Immature natural killer cell (primary cell): ENCODE data around the gene SLC6A13. TPM values are rescaled to one million over a fixed set of nuclear protein-coding genes. Genes with fewer than 3 reads are reported as not detected.

ENCODE experiments used
- DNase-seq, 3 donors: peaks; one replicate each; pipeline ENCODE4 v3.0.0; 2022; ENCODE audit warnings: mixed read lengths in 1 of 3
- H3K27ac Mint-ChIP-seq, 6 donors: one replicate each; pipeline ENCODE4 v1.8.0; 2020; ENCODE audit warnings: mixed read lengths in 6 of 6, mild to moderate bottlenecking in 5 of 6, inconsistent platforms in 4 of 6, moderate library complexity in 3 of 6
- H3K27me3 Mint-ChIP-seq, 3 donors: one replicate each; pipeline ENCODE4 v1.8.0; 2020 to 2021; ENCODE audit warnings: low read depth in 3 of 3, mild to moderate bottlenecking in 3 of 3, mixed read lengths in 3 of 3, moderate library complexity in 3 of 3, inconsistent platforms in 1 of 3
- H3K36me3 Mint-ChIP-seq, 3 donors: one replicate each; pipeline ENCODE4 v1.8.0; 2020; ENCODE audit warnings: mixed read lengths in 3 of 3, inconsistent platforms in 2 of 3, mild to moderate bottlenecking in 2 of 3
- H3K4me1 Mint-ChIP-seq, 2 donors: one replicate each; pipeline ENCODE4 v1.8.0; 2020; ENCODE audit warnings: inconsistent platforms in 2 of 2, mild to moderate bottlenecking in 2 of 2, mixed read lengths in 2 of 2, moderate library complexity in 1 of 2
- H3K4me3 Mint-ChIP-seq, 5 donors: one replicate each; pipeline ENCODE4 v1.8.0; 2020; ENCODE audit warnings: mild to moderate bottlenecking in 5 of 5, mixed read lengths in 5 of 5, inconsistent platforms in 3 of 5, moderate library complexity in 3 of 5
- H3K9me3 Mint-ChIP-seq, 6 donors: one replicate each; pipeline ENCODE4 v1.8.0; 2020; ENCODE audit warnings: mild to moderate bottlenecking in 6 of 6, mixed read lengths in 6 of 6, inconsistent platforms in 4 of 6, moderate library complexity in 3 of 6
- polyA plus RNA-seq, 3 donors: library from polyadenylated mRNA; unstranded; fragments of 300-500 nt; fragmentation: Illumina TruSeq; gene quantifications; one replicate each; pipeline ENCODE4 v1.2.3, GENCODE V29; 2021

SLC6A13 gene
- polyA plus RNA-seq, 3 donors from 2014 or later: 0.16 TPM; not detected in 2

DNA sequence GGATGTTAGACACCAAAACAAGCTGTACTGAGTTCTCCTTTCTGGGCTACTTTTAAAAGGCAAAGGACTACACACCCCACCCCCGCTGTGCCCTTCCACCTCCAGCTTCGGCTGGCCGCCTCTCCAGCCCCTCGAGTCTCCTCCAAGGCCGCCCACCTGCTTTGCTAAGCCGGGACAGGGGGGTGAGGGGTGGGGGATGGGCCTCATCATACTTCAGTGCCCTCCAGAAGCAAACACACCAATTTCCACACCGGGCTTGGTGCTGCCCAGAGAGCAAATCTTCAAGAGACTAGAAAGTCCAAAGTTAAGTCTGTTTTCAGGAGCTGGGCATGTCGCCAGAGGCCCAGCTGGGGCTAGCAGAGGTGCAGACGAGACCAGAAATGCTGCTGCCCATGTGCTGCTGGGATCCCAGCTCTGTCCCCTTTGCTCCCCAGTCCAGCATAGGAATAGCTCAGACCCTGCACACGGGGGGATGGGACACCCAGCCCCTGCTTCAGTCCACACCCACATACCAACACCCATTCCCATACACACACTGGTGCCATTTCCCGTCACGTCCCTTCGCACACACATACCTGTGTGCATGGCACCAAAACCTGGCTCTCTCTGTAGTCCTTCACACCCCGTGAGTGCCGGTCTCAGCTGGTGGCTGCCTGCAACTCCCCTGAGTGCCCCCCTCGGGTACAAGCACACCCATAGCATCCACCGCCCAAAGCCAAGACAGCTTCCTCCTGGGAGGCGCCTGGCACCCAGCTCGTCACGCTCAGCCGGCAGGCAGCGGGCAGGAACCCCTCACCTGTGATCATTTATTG is 49.7 kb downstream of the SLC6A13 start:
- peaks cover 0 to 2% of the 10 kb centered on the region in 2 donors for H3K4me1 Mint-ChIP-seq
- peaks cover 11 to 16% (median 13%) of the 10 kb centered on the region in 3 donors for H3K27me3 Mint-ChIP-seq
- no peaks in the 10 kb centered on the region for H3K36me3 Mint-ChIP-seq
- H3K27ac Mint-ChIP-seq: no peak overlapping the region
- no peak overlapping the region for H3K4me3 Mint-ChIP-seq
- no peaks in the 10 kb centered on the region for H3K9me3 Mint-ChIP-seq
- no peak for DNase-seq

DNA sequence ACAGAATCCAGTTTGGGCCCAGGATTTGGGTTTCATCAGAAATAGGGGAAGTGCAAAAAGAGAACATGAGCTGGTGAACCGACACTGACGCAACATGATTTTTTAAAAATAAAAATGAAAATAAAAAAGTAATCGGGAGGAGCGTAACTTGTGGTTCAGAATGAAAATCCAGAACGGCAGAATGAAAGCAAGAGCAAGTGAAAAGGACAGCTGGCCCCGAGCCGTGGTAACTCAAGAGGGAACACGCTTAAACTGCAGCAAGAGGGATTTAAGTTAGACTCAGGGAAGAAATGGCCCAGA is 50.3 kb downstream of the SLC6A13 start:
- no peaks in the 10 kb centered on the region for H3K9me3 Mint-ChIP-seq
- H3K4me1 Mint-ChIP-seq: peaks cover 0 to 2% of the 10 kb centered on the region in 2 donors
- H3K27me3 Mint-ChIP-seq: peaks cover 11 to 16% (median 13%) of the 10 kb centered on the region in 3 donors
- H3K4me3 Mint-ChIP-seq: peak overlapping the region in 1 of 5 donors; percentile 11
- DNase-seq: no peak
- no peak overlapping the region for H3K27ac Mint-ChIP-seq
- H3K36me3 Mint-ChIP-seq: no peaks in the 10 kb centered on the region

DNA sequence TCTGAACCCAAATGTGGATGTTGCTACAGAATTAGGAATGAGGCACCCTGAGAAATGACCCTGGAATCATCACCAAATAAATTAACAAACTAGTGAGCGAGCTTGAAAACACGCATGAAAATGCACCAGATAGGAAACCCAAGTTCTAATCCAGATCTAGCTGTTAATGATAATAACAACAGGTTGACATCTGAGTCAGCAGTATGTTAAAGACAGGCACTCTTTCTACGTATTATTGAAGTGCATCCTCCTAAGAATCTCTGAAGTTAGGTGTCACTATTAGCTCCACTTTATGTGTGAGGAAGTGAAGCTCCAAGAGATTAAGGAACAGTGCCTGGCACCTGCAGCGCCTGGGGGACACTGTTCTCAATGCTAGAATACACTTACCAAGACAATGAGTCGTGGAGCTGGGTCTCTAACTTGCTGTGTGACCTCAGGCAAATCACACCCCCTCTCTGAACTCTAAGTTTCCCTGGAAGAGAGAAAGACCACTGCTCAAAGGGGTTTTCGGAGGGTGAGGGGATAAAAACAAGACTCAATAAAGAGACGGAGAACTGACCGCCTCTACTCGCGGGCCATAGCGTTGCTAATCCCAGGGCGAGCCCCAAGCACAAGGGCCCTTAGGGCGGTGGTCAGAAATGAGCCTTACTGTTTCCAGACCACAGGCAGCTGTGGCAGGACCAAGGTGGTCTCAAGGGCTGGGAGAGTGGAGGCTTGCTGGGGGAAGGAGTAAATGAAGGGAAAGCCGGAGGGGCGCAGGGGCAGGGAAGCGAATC is 50.8 kb downstream of the SLC6A13 start:
- Mint-ChIP-seq H3K4me1 (peaks cover 0 to 2% of the 10 kb centered on the region in 2 donors), H3K27me3 (peaks cover 11 to 16% (median 13%) of the 10 kb centered on the region in 3 donors), H3K27ac (no peak overlapping the region), H3K4me3 (peak overlapping the region in 1 of 5 donors; percentile 11), H3K36me3 (no peaks in the 10 kb centered on the region), H3K9me3 (no peaks in the 10 kb centered on the region)
- DNase-seq: no peak

DNA sequence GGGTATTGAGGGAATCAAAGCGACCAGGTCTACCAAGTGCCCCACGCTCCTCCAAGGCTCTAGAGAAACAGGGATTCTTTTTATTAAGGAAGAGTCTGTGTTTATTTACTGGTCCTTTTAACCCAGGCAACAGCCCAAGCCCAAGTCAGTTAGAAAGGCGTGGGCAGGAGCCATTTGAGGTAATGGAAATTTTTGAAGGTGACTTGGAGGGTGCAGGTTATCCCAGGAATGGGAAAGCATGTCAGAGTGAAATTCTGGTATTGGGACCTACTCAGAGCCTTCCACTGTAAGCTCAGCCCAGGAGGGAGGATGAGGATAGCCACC is 51.5 kb downstream of the SLC6A13 start:
- no peaks in the 10 kb centered on the region for H3K9me3 Mint-ChIP-seq
- peaks cover 11 to 18% (median 13%) of the 10 kb centered on the region in 3 donors for H3K27me3 Mint-ChIP-seq
- no peak overlapping the region for H3K27ac Mint-ChIP-seq
- H3K4me3 Mint-ChIP-seq: no peak overlapping the region
- no peaks in the 10 kb centered on the region for H3K36me3 Mint-ChIP-seq
- DNase-seq: no peak
- peaks cover 0 to 2% of the 10 kb centered on the region in 2 donors for H3K4me1 Mint-ChIP-seq

DNA sequence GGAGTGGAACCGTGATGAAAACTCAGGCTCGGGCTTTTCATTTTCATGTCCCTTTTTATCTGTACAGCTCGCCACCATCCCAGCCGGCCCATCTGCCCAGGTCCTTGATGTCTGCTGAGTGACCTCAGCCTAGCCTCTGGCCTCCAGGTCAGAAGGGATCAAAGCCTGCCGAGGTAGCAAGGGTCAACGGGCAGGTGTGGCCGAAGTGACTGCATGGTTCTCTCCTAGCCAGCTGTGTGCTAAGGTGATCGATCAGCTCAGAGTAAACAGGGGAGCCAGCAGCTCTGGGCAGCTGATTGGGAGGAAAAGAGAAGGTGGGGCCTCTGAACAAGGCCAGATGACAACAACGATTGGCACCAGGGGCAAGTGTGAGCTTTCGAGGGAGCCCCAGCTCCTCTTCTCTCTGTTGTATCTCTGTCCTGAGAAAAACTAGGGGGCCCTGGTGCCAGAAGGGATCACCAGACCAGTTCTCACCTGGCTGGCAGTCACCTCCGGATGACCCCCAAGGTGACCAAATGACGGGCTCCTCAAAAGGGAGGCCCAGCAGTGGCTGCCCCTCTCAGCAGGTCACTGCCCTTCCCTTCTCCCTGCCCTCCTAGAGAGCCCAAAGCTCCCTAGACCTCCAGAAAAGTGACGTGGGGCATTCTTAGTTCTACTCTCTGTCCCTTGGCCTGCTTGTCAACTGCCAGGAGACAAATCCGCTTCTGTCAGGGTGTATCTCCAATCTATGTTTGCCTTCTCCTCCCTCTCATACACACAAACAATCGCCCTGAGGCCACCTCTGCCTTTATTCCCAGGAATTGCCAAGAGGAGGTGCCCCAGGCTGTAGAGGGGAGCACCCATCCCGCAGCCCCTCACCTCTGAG is 52.1 kb downstream of the SLC6A13 start:
- H3K9me3 Mint-ChIP-seq: no peaks in the 10 kb centered on the region
- H3K27ac Mint-ChIP-seq: no peak overlapping the region
- H3K4me3 Mint-ChIP-seq: no peak overlapping the region
- no peaks in the 10 kb centered on the region for H3K36me3 Mint-ChIP-seq
- H3K4me1 Mint-ChIP-seq: peaks cover 0 to 2% of the 10 kb centered on the region in 2 donors
- no peak for DNase-seq
- peaks cover 11 to 22% (median 13%) of the 10 kb centered on the region in 3 donors for H3K27me3 Mint-ChIP-seq

DNA sequence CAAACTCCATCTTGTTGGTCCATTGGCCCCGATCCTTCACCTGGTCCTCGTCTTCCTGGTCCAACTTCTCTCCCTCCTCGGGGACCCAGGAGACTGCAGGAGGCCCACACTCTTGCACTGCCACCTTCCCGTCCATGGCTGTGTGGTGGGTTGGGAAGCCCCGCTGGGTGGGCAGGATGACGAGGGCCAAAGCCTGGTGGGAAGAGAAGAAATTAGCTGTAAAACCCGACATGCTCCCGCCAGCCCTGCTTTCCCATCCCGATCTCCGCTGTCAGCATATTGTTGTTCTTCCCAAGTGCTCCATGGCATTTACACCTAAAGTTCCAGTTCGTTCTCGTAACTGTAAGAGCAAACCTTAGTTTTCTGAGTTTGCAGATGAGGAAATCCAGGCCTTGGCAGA is 52.8 kb downstream of the SLC6A13 start:
- Mint-ChIP-seq H3K36me3 (no peaks in the 10 kb centered on the region), H3K27me3 (peaks cover 13 to 22% (median 16%) of the 10 kb centered on the region in 3 donors), H3K27ac (no peak overlapping the region), H3K4me1 (peaks cover 0 to 2% of the 10 kb centered on the region in 2 donors), H3K9me3 (no peaks in the 10 kb centered on the region), H3K4me3 (no peak overlapping the region)
- DNase-seq: no peak

DNA sequence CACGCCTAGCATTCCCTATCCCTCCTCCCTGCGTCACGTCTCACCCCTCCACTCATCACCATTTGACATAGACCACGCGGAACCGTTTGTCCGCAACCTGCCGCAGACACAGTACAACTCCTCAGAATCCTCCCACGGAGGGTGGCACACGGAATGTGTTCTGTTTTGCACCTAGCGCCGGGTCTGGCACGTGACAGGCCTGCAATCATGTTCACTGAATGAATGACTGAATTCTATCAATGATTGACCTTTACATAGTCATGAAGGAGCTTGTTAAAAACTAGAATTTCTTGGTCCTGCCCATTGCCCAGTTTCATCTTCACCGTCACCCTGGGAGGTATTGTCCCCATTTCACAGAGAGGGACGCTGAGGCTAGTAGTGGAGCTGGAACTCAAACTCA is 53.4 kb downstream of the SLC6A13 start:
- peaks cover 0 to 2% of the 10 kb centered on the region in 2 donors for H3K4me1 Mint-ChIP-seq
- no peaks in the 10 kb centered on the region for H3K9me3 Mint-ChIP-seq
- no peak overlapping the region for H3K4me3 Mint-ChIP-seq
- H3K27ac Mint-ChIP-seq: no peak overlapping the region
- H3K36me3 Mint-ChIP-seq: no peaks in the 10 kb centered on the region
- peaks cover 15 to 21% (median 17%) of the 10 kb centered on the region in 3 donors for H3K27me3 Mint-ChIP-seq
- DNase-seq: no peak

DNA sequence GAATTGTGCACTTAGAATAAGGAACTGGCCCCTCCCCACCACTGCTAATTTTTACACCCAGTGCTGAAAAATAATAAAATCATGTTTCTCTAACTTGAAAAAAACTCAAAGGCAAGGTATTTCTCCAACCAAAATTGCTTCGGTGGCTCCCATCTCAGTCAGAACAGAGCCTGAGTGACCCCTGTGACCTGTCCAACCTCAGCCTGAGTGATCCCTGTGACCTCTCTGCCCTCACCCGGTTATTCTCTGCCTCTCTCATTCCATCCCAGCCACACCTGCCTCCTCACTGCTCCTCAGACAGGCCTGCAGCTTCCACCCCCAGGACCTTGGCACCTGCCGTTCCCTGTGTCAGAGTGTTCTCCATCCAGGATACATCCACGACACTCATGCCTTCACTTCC is 53.8 kb downstream of the SLC6A13 start:
- H3K27me3 Mint-ChIP-seq: peaks cover 12 to 23% (median 17%) of the 10 kb centered on the region in 3 donors
- no peak overlapping the region for H3K27ac Mint-ChIP-seq

DNA sequence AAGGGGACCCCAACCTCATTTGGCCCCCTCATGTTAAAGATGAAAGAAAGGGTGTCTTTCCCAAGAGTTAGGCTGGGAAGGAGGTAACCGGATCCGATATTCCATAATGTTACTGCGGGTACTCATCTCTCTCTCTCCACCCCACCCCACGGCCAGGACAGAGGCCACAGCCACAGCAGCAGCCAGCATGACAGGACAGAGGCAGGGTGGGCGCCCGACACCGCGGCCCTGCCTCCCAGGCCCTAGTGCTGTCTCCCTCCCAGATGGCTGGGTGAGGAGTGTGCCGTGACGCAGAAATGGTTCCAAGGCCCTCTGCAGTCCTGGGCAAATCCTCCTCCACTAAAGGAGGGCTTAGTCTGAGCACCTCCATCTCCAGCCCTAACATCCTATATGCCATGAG is 54.8 kb downstream of the SLC6A13 start:
- Mint-ChIP-seq H3K4me1 (peaks cover 0 to under 1% of the 10 kb centered on the region in 2 donors), H3K4me3 (no peak overlapping the region), H3K27me3 (peaks cover 10 to 19% (median 11%) of the 10 kb centered on the region in 3 donors), H3K36me3 (no peaks in the 10 kb centered on the region), H3K9me3 (no peaks in the 10 kb centered on the region), H3K27ac (no peak overlapping the region)
- no peak for DNase-seq

More for the DNA sequence above, 53.8 kb downstream of the SLC6A13 start:
- no peak for DNase-seq
- Mint-ChIP-seq H3K4me3 (no peak overlapping the region), H3K36me3 (no peaks in the 10 kb centered on the region), H3K4me1 (peaks cover 0 to 2% of the 10 kb centered on the region in 2 donors), H3K9me3 (no peaks in the 10 kb centered on the region)

DNA sequence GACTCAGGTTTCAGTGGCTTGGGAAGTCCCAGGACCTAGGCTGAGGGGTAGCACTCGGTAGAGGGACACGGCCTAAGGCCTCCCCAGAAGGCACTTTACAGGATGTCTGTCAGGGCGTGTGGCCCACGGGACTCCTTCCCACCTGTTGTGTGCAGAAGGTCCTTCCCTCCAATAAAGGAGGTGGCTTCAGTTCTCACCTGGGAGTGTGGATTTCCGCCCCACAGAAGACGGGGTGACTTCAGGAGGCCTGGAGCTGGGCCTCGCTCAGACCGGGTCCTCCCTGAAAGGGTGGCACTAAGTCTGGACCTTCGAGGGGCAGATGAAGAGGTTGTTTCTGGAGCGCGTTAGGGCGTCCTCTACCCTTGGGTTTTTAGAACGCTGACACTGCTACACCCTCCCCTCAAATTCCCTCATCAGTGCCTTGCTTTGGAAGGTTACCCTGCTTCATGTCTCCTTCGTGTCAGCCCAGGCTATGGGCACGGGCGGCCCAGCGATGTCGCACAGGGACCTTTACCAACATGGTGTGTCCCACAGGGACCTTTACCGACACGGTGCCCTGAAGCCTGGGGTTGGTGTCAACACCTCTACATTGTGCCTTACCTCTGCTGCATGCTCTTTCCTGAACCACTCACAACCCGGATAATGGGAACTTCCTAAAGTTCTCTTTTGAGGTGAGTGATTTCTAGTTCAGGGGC is 55.7 kb downstream of the SLC6A13 start:
- H3K4me1 Mint-ChIP-seq: peaks cover 0 to 5% of the 10 kb centered on the region in 2 donors
- H3K4me3 Mint-ChIP-seq: no peak overlapping the region
- peaks cover 12 to 21% (median 15%) of the 10 kb centered on the region in 3 donors for H3K27me3 Mint-ChIP-seq
- H3K27ac Mint-ChIP-seq: no peak overlapping the region
- DNase-seq: no peak
- H3K9me3 Mint-ChIP-seq: no peaks in the 10 kb centered on the region
- H3K36me3 Mint-ChIP-seq: no peaks in the 10 kb centered on the region

DNA sequence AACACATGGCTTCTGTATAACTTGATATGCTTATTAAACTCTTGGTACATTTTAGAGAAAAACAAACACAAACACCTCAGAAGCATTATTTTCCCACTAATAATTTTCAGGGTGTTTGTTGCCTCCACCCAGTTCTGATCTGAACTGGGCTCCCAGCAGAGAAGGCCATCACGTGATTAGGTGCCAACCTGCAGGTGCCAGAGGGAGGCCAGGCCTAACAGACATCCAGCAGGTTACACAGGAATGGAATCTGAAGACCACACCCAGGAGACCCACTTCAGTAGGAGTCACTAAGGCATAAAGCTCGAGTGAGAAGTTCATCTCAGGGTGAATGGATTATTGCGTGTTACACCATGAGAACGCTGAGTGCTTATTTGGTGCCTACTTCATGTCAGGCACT is 57.6 kb downstream of the SLC6A13 start:
- Mint-ChIP-seq H3K36me3 (no peaks in the 10 kb centered on the region), H3K4me1 (peaks cover 0 to 5% of the 10 kb centered on the region in 2 donors), H3K27me3 (peaks cover 10 to 18% (median 17%) of the 10 kb centered on the region in 3 donors), H3K27ac (no peak overlapping the region), H3K9me3 (peaks cover 0 to 2% (median 0%) of the 10 kb centered on the region in 6 donors), H3K4me3 (no peak overlapping the region)
- DNase-seq: no peak

DNA sequence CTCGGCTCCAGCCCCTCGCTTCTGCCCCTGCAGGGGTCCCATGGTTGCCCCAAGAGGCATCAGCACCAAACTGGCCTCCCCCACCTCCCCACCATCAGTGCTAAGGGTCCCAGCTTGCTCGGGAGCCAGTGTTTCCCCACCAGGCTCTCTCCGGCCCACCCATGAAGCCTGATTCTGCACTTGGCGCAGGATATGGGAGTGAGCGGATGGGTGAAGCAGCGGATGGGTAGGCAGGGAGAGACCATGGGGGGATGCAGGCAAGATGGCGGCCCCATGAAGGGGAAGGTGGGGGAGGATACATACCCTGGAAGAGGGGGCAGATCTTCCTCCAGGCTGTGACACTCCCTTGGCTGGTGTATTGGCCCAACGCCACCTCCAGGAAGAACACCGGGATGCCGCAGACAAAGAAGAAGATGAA is 58.4 kb downstream of the SLC6A13 start:
- DNase-seq: no peak
- Mint-ChIP-seq H3K4me1 (peaks cover 0 to 5% of the 10 kb centered on the region in 2 donors), H3K4me3 (no peak overlapping the region), H3K36me3 (no peaks in the 10 kb centered on the region), H3K27ac (no peak overlapping the region), H3K27me3 (peaks cover 10 to 18% (median 16%) of the 10 kb centered on the region in 3 donors), H3K9me3 (peaks cover 0 to 2% (median 0%) of the 10 kb centered on the region in 6 donors)
